Ammon's horn (tissue), 1 donor: ENCODE data around the gene SECISBP2.

Experiments
- DNase-seq: peaks from one replicate; pipeline ENCODE4 v3.0.0-alpha.2; 2016; ENCODE audit warnings: low spot score

SECISBP2 gene

GRCh38 chr9:89408628-89409101 is 90.4 kb downstream of the SECISBP2 start:
- peak; percentile 65 for DNase-seq
